SK-N-SH treated with all-trans-retinoic acid at 6 μM for 48 hours (cell line): ENCODE results near the gene CFAP300.

Source experiments
- ATAC-seq: fragments of 200-7000 bp; cut with Tn5 transposase; 3 replicates; pipeline ENCODE4 v1.9.1; 2020; ENCODE audit warnings: mild to moderate bottlenecking, moderate library complexity
- ARNTL ChIP-seq: fragments of 450-650 bp; formaldehyde crosslinking; IDR thresholded peaks from 2 replicates; pipeline ENCODE4 v1.5.0; 2020; ENCODE audit warnings: low read depth, mild to moderate bottlenecking, moderate library complexity, borderline replicate concordance
- BACH2 ChIP-seq: fragments of 250-450 bp; sonication (Bioruptor Pico); IDR thresholded peaks from 2 replicates; pipeline ENCODE4 v1.9.0; 2021; ENCODE audit warnings: mild to moderate bottlenecking, borderline replicate concordance
- CSDC2 ChIP-seq: fragments of 250-450 bp; sonication (Bioruptor Pico); IDR thresholded peaks from 2 replicates; pipeline ENCODE4 v1.5.0; 2020; ENCODE audit warnings: mild to moderate bottlenecking, moderate library complexity
- GLIS3 ChIP-seq: fragments of 250-450 bp; sonication (Bioruptor Pico); IDR thresholded peaks from 2 replicates; pipeline ENCODE4 v1.5.0; 2020; ENCODE audit warnings: mild to moderate bottlenecking, moderate library complexity
- ISL1 ChIP-seq: fragments of 250-450 bp; sonication (Bioruptor Pico); IDR thresholded peaks from 2 replicates; pipeline ENCODE4 v2.1.2; 2022; ENCODE audit warnings: mild to moderate bottlenecking, moderate library complexity
- OSR1 ChIP-seq: fragments of 250-450 bp; sonication (Bioruptor Pico); IDR thresholded peaks from 2 replicates; pipeline ENCODE4 v1.8.0; 2022; ENCODE audit warnings: moderate library complexity, mild to moderate bottlenecking, inconsistent platforms
- POU6F1 ChIP-seq: fragments of 250-450 bp; sonication (Bioruptor Pico); IDR thresholded peaks from 2 replicates; pipeline ENCODE4 v1.8.0; 2021; ENCODE audit warnings: low read depth, mild to moderate bottlenecking, moderate library complexity, borderline replicate concordance
- RARB ChIP-seq: fragments of 250-450 bp; sonication (Bioruptor Pico); IDR thresholded peaks from 2 replicates; pipeline ENCODE4 v1.8.0; 2021; ENCODE audit warnings: mild to moderate bottlenecking, moderate library complexity
- SNAI2 ChIP-seq: fragments of 250-450 bp; sonication (Bioruptor Pico); IDR thresholded peaks from 2 replicates; pipeline ENCODE4 v1.5.0; 2020; ENCODE audit warnings: mild to moderate bottlenecking, moderate library complexity
- TOX ChIP-seq: fragments of 250-450 bp; sonication (Bioruptor Pico); IDR thresholded peaks from 2 replicates; pipeline ENCODE4 v1.8.0; 2021; ENCODE audit warnings: mild to moderate bottlenecking, moderate library complexity, borderline replicate concordance
- TSHZ2 ChIP-seq: fragments of 250-450 bp; sonication (Bioruptor Pico); IDR thresholded peaks from 2 replicates; pipeline ENCODE4 v1.5.0; 2020; ENCODE audit warnings: mild to moderate bottlenecking, moderate library complexity
- ZC3H10 ChIP-seq: fragments of 250-450 bp; sonication (Bioruptor Pico); IDR thresholded peaks from 2 replicates; pipeline ENCODE4 v1.5.1; 2021; ENCODE audit warnings: mild to moderate bottlenecking, moderate library complexity
- ZFP3 ChIP-seq: fragments of 250-450 bp; sonication (Bioruptor Pico); IDR thresholded peaks from 2 replicates; pipeline ENCODE4 v1.5.0; 2020; ENCODE audit warnings: mild to moderate bottlenecking, moderate library complexity
- ZFP30 ChIP-seq: fragments of 450-650 bp; formaldehyde crosslinking; IDR thresholded peaks from 2 replicates; pipeline ENCODE4 v1.5.0; 2022; ENCODE audit warnings: mild to moderate bottlenecking, moderate library complexity
- ZNF565 ChIP-seq: fragments of 450-650 bp; formaldehyde crosslinking; conservative IDR thresholded peaks from 2 replicates; pipeline ENCODE4 v1.5.0; 2020; ENCODE audit warnings: low read depth, mild to moderate bottlenecking, moderate library complexity
- ZNF70 ChIP-seq: fragments of 450-650 bp; formaldehyde crosslinking; IDR thresholded peaks from 2 replicates; pipeline ENCODE4 v1.5.0; 2020; ENCODE audit warnings: mild to moderate bottlenecking, moderate library complexity
- ZNF8 ChIP-seq: fragments of 450-650 bp; formaldehyde crosslinking; IDR thresholded peaks from 2 replicates; pipeline ENCODE4 v1.5.0; 2020; ENCODE audit warnings: mild to moderate bottlenecking, moderate library complexity
- TF ChIP-seq, protein P1 (sequence below): fragments of 250-450 bp; sonication (Bioruptor Pico); IDR thresholded peaks from 2 replicates; pipeline ENCODE4 v1.8.0; 2020; ENCODE audit warnings: mild to moderate bottlenecking, moderate library complexity, borderline replicate concordance
- TF ChIP-seq, protein P2 (sequence below): fragments of 250-450 bp; sonication (Bioruptor Pico); IDR thresholded peaks from 2 replicates; pipeline ENCODE4 v1.5.1; 2021; ENCODE audit warnings: mild to moderate bottlenecking, moderate library complexity

CFAP300 gene

DNA sequence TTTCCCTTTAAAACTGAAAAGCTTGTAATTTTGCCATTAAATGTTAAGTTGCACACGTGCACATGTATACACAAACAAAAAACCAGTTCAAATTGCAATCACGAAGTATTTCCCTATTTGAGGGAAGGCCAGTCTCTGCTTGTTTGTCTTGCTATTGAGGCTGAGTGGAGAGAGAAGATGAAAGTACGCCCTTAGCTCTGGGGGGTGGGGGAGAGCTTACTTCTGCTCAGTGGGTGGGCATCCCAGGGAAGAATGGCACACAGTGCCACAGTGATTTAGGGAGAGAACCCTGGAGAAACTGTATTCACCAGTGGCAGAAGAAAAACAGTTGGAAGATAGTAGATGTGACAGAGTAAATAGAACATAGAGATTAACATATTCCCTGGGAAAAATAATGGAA lies 71.7 kb downstream of the CFAP300 start:
- no peak for TF ChIP-seq ZFP3 (CRISPR knock-in tag)
- TF ChIP-seq BACH2: no peak
- TF ChIP-seq OSR1: no peak
- TF ChIP-seq POU6F1 (CRISPR knock-in tag): no peak
- TF ChIP-seq GLIS3: no peak
- TF ChIP-seq, all 23 proteins: peak for 0
- no peak for ATAC-seq

DNA sequence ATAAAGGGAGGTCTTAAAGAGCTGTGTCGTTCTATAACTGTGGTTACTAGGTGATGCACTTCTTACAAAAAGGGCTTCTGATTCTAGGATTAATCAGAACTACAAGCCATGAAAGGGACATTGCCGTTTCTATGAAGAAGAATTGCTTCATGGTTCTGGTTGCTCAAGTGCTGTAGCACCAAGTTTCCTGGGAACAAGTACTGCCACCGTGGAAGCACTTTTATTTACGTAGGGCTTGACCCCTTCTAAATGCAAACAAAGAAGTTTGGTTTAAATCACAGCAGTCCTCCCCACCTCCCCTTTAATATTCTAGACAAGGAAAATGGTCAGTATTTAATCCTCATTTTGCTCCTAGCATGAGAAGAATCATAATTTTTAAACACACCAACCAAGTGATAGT lies 72.8 kb downstream of the CFAP300 start:
- TF ChIP-seq ZFP3 (CRISPR knock-in tag) (no peak), SNAI2 (CRISPR knock-in tag) (no peak), TSHZ2 (CRISPR knock-in tag) (no peak), RARB (no peak), OSR1 (no peak), ARNTL (CRISPR knock-in tag) (no peak), ZNF8 (no peak)
- ATAC-seq: peak; percentile 13; the same call in 1 of the 3 replicates

GRCh38 chr11:102120437-102120973 lies 73.3 kb downstream of the CFAP300 start:
- no peak for TF ChIP-seq ZC3H10 (CRISPR knock-in tag)
- ATAC-seq: peak; percentile 62

GRCh38 chr11:102121329-102121728 lies 74.1 kb downstream of the CFAP300 start:
- ATAC-seq: 0 out of 3 replicates have a peak, but pooled peaks have one; percentile 16
- TF ChIP-seq CSDC2 (CRISPR knock-in tag) (no peak), ISL1 (CRISPR knock-in tag) (no peak), BACH2 (no peak), ZFP3 (CRISPR knock-in tag) (no peak), ZNF70 (CRISPR knock-in tag) (no peak), TSHZ2 (CRISPR knock-in tag) (no peak), TOX (CRISPR knock-in tag) (no peak), ZNF565 (no peak), OSR1 (no peak), ZFP30 (CRISPR knock-in tag) (no peak)
- TF ChIP-seq, protein P1, sequence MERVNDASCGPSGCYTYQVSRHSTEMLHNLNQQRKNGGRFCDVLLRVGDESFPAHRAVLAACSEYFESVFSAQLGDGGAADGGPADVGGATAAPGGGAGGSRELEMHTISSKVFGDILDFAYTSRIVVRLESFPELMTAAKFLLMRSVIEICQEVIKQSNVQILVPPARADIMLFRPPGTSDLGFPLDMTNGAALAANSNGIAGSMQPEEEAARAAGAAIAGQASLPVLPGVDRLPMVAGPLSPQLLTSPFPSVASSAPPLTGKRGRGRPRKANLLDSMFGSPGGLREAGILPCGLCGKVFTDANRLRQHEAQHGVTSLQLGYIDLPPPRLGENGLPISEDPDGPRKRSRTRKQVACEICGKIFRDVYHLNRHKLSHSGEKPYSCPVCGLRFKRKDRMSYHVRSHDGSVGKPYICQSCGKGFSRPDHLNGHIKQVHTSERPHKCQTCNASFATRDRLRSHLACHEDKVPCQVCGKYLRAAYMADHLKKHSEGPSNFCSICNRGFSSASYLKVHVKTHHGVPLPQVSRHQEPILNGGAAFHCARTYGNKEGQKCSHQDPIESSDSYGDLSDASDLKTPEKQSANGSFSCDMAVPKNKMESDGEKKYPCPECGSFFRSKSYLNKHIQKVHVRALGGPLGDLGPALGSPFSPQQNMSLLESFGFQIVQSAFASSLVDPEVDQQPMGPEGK: no peak
- TF ChIP-seq, protein P2, sequence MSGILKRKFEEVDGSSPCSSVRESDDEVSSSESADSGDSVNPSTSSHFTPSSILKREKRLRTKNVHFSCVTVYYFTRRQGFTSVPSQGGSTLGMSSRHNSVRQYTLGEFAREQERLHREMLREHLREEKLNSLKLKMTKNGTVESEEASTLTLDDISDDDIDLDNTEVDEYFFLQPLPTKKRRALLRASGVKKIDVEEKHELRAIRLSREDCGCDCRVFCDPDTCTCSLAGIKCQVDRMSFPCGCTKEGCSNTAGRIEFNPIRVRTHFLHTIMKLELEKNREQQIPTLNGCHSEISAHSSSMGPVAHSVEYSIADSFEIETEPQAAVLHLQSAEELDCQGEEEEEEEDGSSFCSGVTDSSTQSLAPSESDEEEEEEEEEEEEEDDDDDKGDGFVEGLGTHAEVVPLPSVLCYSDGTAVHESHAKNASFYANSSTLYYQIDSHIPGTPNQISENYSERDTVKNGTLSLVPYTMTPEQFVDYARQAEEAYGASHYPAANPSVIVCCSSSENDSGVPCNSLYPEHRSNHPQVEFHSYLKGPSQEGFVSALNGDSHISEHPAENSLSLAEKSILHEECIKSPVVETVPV (CRISPR knock-in tag): no peak
- TF ChIP-seq, all 23 proteins: peak for 0
